HG03469 (cell line): ENCODE data around the gene RNLS.

ENCODE experiments used
- ATAC-seq: cut with Tn5 transposase; IDR thresholded peaks from one replicate; pipeline ENCODE4 v1.9.1; 2021; ENCODE audit warnings: mild to moderate bottlenecking, moderate library complexity, moderate number of reproducible peaks; ENCODE audit not compliant: unreplicated experiment

RNLS gene

GRCh38 chr10:88525371-88526069 is 57.6 kb downstream of the RNLS start:
- no peak for ATAC-seq

- no peak for ATAC-seq
Measured at GRCh38 chr10:88523739-88524400, 59.2 kb downstream of the RNLS start.

GRCh38 chr10:88522715-88523114 is 60.4 kb downstream of the RNLS start:
- ATAC-seq = no peak

GRCh38 chr10:88521791-88522190 is 61.3 kb downstream of the RNLS start:
- ATAC-seq = no peak

- no peak for ATAC-seq
Measured at GRCh38 chr10:88515235-88515634, 67.9 kb downstream of the RNLS start.

- ATAC-seq = no peak
Measured at GRCh38 chr10:88512599-88512998, 70.5 kb downstream of the RNLS start.

- no peak for ATAC-seq
Measured at GRCh38 chr10:88508796-88509195, 74.3 kb downstream of the RNLS start.

- ATAC-seq = no peak
Measured at GRCh38 chr10:88507826-88508453, 75.2 kb downstream of the RNLS start.

GRCh38 chr10:88507404-88507803 is 75.7 kb downstream of the RNLS start:
- no peak for ATAC-seq

GRCh38 chr10:88505680-88506215 is 77.4 kb downstream of the RNLS start:
- ATAC-seq = no peak

- ATAC-seq = no peak
Measured at GRCh38 chr10:88505265-88505664, 77.9 kb downstream of the RNLS start.

GRCh38 chr10:88500656-88501055 is 82.5 kb downstream of the RNLS start:
- ATAC-seq = no peak

GRCh38 chr10:88499569-88500470 is 83.3 kb downstream of the RNLS start:
- ATAC-seq = no peak

GRCh38 chr10:88497913-88498312 is 85.2 kb downstream of the RNLS start:
- ATAC-seq = no peak

- no peak for ATAC-seq
Measured at GRCh38 chr10:88494537-88494936, 88.6 kb downstream of the RNLS start.

GRCh38 chr10:88493691-88494483 is 89.2 kb downstream of the RNLS start:
- no peak for ATAC-seq

- ATAC-seq = no peak
Measured at GRCh38 chr10:88491314-88491713, 91.8 kb downstream of the RNLS start.

- no peak for ATAC-seq
Measured at GRCh38 chr10:88490231-88490980, 92.7 kb downstream of the RNLS start.

GRCh38 chr10:88489107-88489506 is 94.0 kb downstream of the RNLS start:
- no peak for ATAC-seq
